Endothelial cell of umbilical vein (primary cell): ENCODE data around the gene DYNLT1. TPM values are rescaled to one million over a fixed set of nuclear protein-coding genes. Genes with fewer than 3 reads are reported as not detected.
A peak's percentile ranks its signal among the peaks of the same experiment; 100 is the strongest.
"Not testable (repeated sequence)": the region's sequence is repeated elsewhere in the genome, so short reads cannot be mapped to it uniquely, and the experiment has no call there.

Source experiments
- BruUV-seq: library from RNA; stranded (reverse); fragments of 400-500 nt; replicated peaks from 2 replicates; lab custom pipeline; 2021; lab: Mats Ljungman, UMichigan
- CTCF ChIA-PET: fragments of 300-600, 350-600 bp; sonication (Branson Sonifier 250); formaldehyde crosslinking; loops from one replicate; lab custom pipeline; 2021; ENCODE audit warnings: antibody characterized with exemption, inconsistent platforms; lab: Charles Lee
- POLR2A ChIA-PET: fragments of 300-600, 350-600 bp; sonication (Branson Sonifier 250); formaldehyde crosslinking; loops from one replicate; lab custom pipeline; 2021; ENCODE audit warnings: antibody characterized with exemption, inconsistent platforms; lab: Charles Lee
- DNase-seq: peaks from one replicate; pipeline ENCODE4 v3.0.0-alpha.2; 2011; ENCODE audit warnings: low read depth, low spot score
- FAIRE-seq: peaks from 2 replicates; lab custom pipeline; 2011; peaks lifted over from hg19 to GRCh38; lab: Jason Lieb, UNC
- H2AFZ ChIP-seq: 2 replicates; pipeline ENCODE4 v1.6.0; 2012; ENCODE audit warnings: low read depth, low read length, control low read depth, inconsistent platforms
- H3K27ac ChIP-seq: 2 replicates; pipeline ENCODE4 v1.5.1; 2011; ENCODE audit warnings: low read depth, mild to moderate bottlenecking, control low read depth, low read length, moderate library complexity; ENCODE audit not compliant: insufficient read depth
- H3K27me3 ChIP-seq, 2 experiments: 2 replicates each; pipeline versions ENCODE4 v1.6.0 to v1.6.1; 2011; ENCODE audit warnings: low read length in 2 of 2, mixed read lengths in 1 of 2; ENCODE audit not compliant: control insufficient read depth in 2 of 2, insufficient read depth in 2 of 2
- H3K36me3 ChIP-seq, 2 experiments: 2 replicates in 1 of 2; 3 replicates in 1 of 2; pipeline ENCODE4 v1.5.1; 2011; ENCODE audit warnings: low read length in 2 of 2, mild to moderate bottlenecking in 1 of 2, moderate library complexity in 1 of 2; ENCODE audit not compliant: control insufficient read depth in 2 of 2, insufficient read depth in 2 of 2; ENCODE audit errors: extremely low read depth in 1 of 2
- H3K4me1 ChIP-seq: 3 replicates; pipeline ENCODE4 v1.5.1; 2011; ENCODE audit warnings: mild to moderate bottlenecking, low read length; ENCODE audit not compliant: control insufficient read depth, insufficient read depth; ENCODE audit errors: extremely low read depth
- H3K4me2 ChIP-seq: 2 replicates; pipeline ENCODE4 v1.6.1; 2011; ENCODE audit warnings: low read length, control low read depth, mixed read lengths; ENCODE audit not compliant: insufficient read depth
- H3K4me3 ChIP-seq, 3 experiments: fragments of 200-600 bp in 1 of 3; sonication (generic), shearing (Covaris generic) in 1 of 3; replicated peaks in 1 of 3; 2 replicates each; pipeline ENCODE4 v1.5.1; 2011 to 2016; ENCODE audit warnings: control low read depth in 3 of 3, low read length in 3 of 3, mild to moderate bottlenecking in 2 of 3, inconsistent platforms in 1 of 3, low read depth in 1 of 3, moderate library complexity in 1 of 3; ENCODE audit not compliant: insufficient read depth in 1 of 3
- H3K79me2 ChIP-seq: 2 replicates; pipeline ENCODE4 v1.6.0; 2012; ENCODE audit warnings: low read length, inconsistent platforms; ENCODE audit not compliant: control insufficient read depth, insufficient read depth
- H3K9ac ChIP-seq: replicated peaks from 2 replicates; pipeline ENCODE3; 2011; ENCODE audit warnings: low read length, control low read depth; ENCODE audit not compliant: insufficient read depth; ENCODE audit errors: extremely low read depth
- H3K9me1 ChIP-seq: replicated peaks from 3 replicates; pipeline ENCODE4 v1.6.0; 2011; ENCODE audit warnings: mild to moderate bottlenecking, low read length; ENCODE audit not compliant: control insufficient read depth, insufficient read depth; ENCODE audit errors: extremely low read depth
- H3K9me3 ChIP-seq: replicated peaks from 2 replicates; pipeline ENCODE4 v1.5.1; 2012; ENCODE audit warnings: low read length, inconsistent platforms; ENCODE audit not compliant: control insufficient read depth, insufficient read depth
- H4K20me1 ChIP-seq: replicated peaks from 2 replicates; pipeline ENCODE3; 2011; ENCODE audit warnings: mild to moderate bottlenecking, low read length; ENCODE audit not compliant: control insufficient read depth, insufficient read depth; ENCODE audit errors: extremely low read depth
- EZH2 ChIP-seq: IDR thresholded peaks from 2 replicates; pipeline ENCODE4 v1.6.1; 2012; ENCODE audit warnings: borderline replicate concordance, low read depth, mild to moderate bottlenecking, moderate library complexity, low read length, inconsistent platforms; ENCODE audit not compliant: severe bottlenecking
- FOS ChIP-seq: IDR thresholded peaks from 2 replicates; pipeline ENCODE4 v1.6.1; 2011; ENCODE audit warnings: mild to moderate bottlenecking, low read length, moderate library complexity, borderline replicate concordance; ENCODE audit not compliant: insufficient read depth
- GATA2 ChIP-seq: IDR thresholded peaks from 2 replicates; pipeline ENCODE4 v1.7.0; 2011; ENCODE audit warnings: low read depth, mild to moderate bottlenecking, moderate library complexity, mixed read lengths, low read length; ENCODE audit not compliant: insufficient read length, insufficient read depth
- JUN ChIP-seq: IDR thresholded peaks from 2 replicates; pipeline ENCODE4 v1.6.1; 2011; ENCODE audit warnings: borderline replicate concordance, low read depth; ENCODE audit not compliant: insufficient read length, insufficient read depth
- MAX ChIP-seq: IDR thresholded peaks from 2 replicates; pipeline ENCODE4 v1.6.1; 2011; ENCODE audit not compliant: insufficient read depth, insufficient read length
- MYC ChIP-seq: IDR thresholded peaks from one replicate; pipeline ENCODE4 v1.6.1; 2011; ENCODE audit warnings: mild to moderate bottlenecking, low read depth, low read length
- POLR2A ChIP-seq: IDR thresholded peaks from 2 replicates; pipeline ENCODE4 v1.6.1; 2012; ENCODE audit warnings: low read depth, mild to moderate bottlenecking, control low read depth, low read length
- POLR2AphosphoS5 ChIP-seq: IDR thresholded peaks from 2 replicates; pipeline ENCODE4 v1.6.1; 2012; ENCODE audit warnings: low read depth, mild to moderate bottlenecking, control low read depth, low read length, moderate library complexity; ENCODE audit not compliant: insufficient read depth
- dilution Hi-C: fragments of 300-500 bp; cut with MboI; formaldehyde crosslinking; loops from one replicate; pipeline ENCODE4 v1.15.0; 2019; ENCODE audit warnings: low sequenced_read_pairs; ENCODE audit not compliant: extremely low pct_ligation_motif_present
- intact Hi-C: fragments of 100-400 bp; cut with micrococcal nuclease; formaldehyde crosslinking; loops from one replicate; pipeline ENCODE4 v1.10.0; 2022
- polyA plus RNA-seq, 4 experiments: library from polyadenylated mRNA; depleted of rRNA in 3 of 4; stranded (reverse) in 3 of 4; unstranded in 1 of 4; fragments of >200 nt; gene quantifications; 2 replicates each; pipeline versions ENCODE4 v1.2.1 to v1.2.3, GENCODE V29; 2011 to 2012; ENCODE audit warnings: missing spikeins in 1 of 4
- total RNA-seq: library from RNA; stranded (reverse); gene quantifications from 2 replicates; pipeline ENCODE4 v1.2.3, GENCODE V29; 2021
- TF ChIP-seq, protein P1 (sequence below), 2 donors: IDR thresholded peaks; 1 replicate in 1 of 2; 2 replicates in 1 of 2; pipeline ENCODE4 v1.5.1; 2011; ENCODE audit warnings: low read length in 2 of 2, mild to moderate bottlenecking in 2 of 2, moderate library complexity in 2 of 2, control low read depth in 1 of 2, inconsistent platforms in 1 of 2, low read depth in 1 of 2; ENCODE audit not compliant: insufficient read depth in 1 of 2; ENCODE audit errors: extremely low read depth in 1 of 2

DYNLT1 gene
- total and polyA plus RNA-seq, 2 donors (not counting 3 experiments of a cell fraction or from before 2014, with no cell fraction given): 162 to 267 TPM

DNA sequence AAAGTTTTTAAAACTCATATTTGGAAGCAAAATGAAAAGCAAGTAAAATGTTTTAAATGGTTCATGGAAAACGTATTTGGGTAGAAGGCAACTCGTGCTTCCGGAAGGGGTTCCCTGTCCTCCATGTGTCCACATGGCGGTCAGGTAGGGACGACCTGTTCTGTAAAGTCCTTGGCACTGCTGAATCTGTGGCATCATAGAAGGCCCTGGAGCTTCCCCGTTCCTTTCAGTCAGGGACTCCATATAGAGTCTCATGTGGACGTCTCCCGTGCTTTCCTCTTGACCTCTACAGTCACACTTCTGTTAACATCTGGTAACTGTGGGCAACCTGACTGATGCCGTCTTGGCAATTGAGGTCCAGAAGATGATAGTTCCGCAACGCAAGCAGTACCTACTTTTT is 11.4 kb downstream of the DYNLT1 start:
- intact Hi-C loops: loop anchor here (5.0 kb wide), 1 partner anchor 226 kb away; no protein-coding TSS in a partner anchor
- Histone ChIP-seq H3K36me3 (peaks cover 10 to 19% of the 10 kb centered on the region in 2 experiments), H3K9ac (no peak overlapping the region), H3K79me2 (no peaks in the 10 kb centered on the region), H3K4me3 (no peak overlapping the region), H2AFZ (no peak overlapping the region), H3K9me3 (no peaks in the 10 kb centered on the region), H3K4me2 (no peak overlapping the region), H4K20me1 (no peaks in the 10 kb centered on the region), H3K4me1 (peaks cover 27% of the 10 kb centered on the region), H3K27ac (peak overlapping the region; percentile 90), H3K9me1 (no peaks in the 10 kb centered on the region), H3K27me3 (no peaks in the 10 kb centered on the region)
- DNase-seq (no peak), FAIRE-seq (no peak)
- ChIA-PET POLR2A (no interaction called here), CTCF (interaction anchor here (0.9 to 2.0 kb wide), 2 partner anchors 27 to 58 kb away, joined by 3 to 6 read pairs; no protein-coding TSS in a partner anchor)
- dilution Hi-C loops: no loop called here
- no TSS peak for BruUV-seq
- no peak for TF ChIP-seq POLR2A
- TF ChIP-seq JUN: no peak
- TF ChIP-seq EZH2: no peak
- TF ChIP-seq, protein P1, sequence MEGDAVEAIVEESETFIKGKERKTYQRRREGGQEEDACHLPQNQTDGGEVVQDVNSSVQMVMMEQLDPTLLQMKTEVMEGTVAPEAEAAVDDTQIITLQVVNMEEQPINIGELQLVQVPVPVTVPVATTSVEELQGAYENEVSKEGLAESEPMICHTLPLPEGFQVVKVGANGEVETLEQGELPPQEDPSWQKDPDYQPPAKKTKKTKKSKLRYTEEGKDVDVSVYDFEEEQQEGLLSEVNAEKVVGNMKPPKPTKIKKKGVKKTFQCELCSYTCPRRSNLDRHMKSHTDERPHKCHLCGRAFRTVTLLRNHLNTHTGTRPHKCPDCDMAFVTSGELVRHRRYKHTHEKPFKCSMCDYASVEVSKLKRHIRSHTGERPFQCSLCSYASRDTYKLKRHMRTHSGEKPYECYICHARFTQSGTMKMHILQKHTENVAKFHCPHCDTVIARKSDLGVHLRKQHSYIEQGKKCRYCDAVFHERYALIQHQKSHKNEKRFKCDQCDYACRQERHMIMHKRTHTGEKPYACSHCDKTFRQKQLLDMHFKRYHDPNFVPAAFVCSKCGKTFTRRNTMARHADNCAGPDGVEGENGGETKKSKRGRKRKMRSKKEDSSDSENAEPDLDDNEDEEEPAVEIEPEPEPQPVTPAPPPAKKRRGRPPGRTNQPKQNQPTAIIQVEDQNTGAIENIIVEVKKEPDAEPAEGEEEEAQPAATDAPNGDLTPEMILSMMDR (IDR thresholded peaks at IDR 0.05; ENCODE audit: extremely low read depth in 1 of 2, insufficient read depth in 1 of 2, low read depth in 1 of 2, low read length in 2 of 2): no peak
- TF ChIP-seq MAX: no peak
- TF ChIP-seq POLR2AphosphoS5: no peak
- TF ChIP-seq FOS: no peak
- TF ChIP-seq MYC: no peak
- no peak for TF ChIP-seq GATA2

- H3K9me1 ChIP-seq, dilution Hi-C loops, FAIRE-seq, POLR2A ChIA-PET, H2AFZ ChIP-seq, H3K4me3 ChIP-seq, H3K27me3 ChIP-seq, DNase-seq, H3K9me3 ChIP-seq, H3K9ac ChIP-seq, H3K79me2 ChIP-seq, H4K20me1 ChIP-seq: not testable (repeated sequence)
- CTCF ChIA-PET: interaction anchor here (0.9 to 2.3 kb wide), 4 partner anchors 28 to 418 kb away, joined by 3 to 16 read pairs (median 4); no protein-coding TSS in a partner anchor
- intact Hi-C loops: loop anchor here (1.0 to 5.0 kb wide), 2 partner anchors 12 to 225 kb away; partner anchors contain the start of gene DYNLT1
- TSS peak; percentile 35 for BruUV-seq
- Histone ChIP-seq H3K27ac (peak overlapping the region; percentile 90), H3K36me3 (peaks cover 10 to 24% of the 10 kb centered on the region in 2 experiments), H3K4me1 (peaks cover 27% of the 10 kb centered on the region), H3K4me2 (peak overlapping the region; percentile 54)
Measured at GRCh38 chr6:158632538-158633119, 11.9 kb downstream of the DYNLT1 start.
